ENCODE measurements around the gene GRPEL2.
"Not testable (repeated sequence)": the region's sequence is repeated elsewhere in the genome, so short reads cannot be mapped to it uniquely, and the experiment has no call there.

GRPEL2 gene

DNA sequence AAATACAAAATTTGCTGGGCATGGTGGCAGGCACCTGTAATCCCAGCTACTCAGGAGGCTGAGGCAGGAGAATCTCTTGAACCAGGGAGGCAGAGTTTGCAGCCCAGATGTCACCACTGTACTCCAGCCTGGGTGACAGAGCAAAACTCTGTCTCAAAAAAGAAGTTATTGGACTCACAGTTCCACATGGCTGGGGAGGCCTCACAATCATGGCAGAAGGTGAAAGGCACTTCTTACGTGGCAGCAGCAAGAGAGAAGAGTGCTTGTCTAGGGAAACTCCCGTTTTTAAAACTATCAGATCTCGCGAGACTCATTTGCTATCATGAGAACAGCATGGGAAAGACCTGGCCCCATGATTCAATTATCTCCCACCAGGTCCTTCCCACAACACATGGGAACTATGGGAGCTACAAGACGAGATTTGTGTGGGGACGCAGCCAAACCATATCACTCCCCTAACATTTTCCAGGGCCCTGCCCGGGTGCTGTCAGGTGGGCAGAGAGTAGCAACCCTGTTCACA, 53.5 kb downstream of the GRPEL2 start:
- DNase-seq (ENCODE audit: low spot score) = not testable (repeated sequence)

GRCh38 chr5:149399775-149400174, 54.5 kb downstream of the GRPEL2 start:
- no peak for DNase-seq (ENCODE audit: low spot score)

- DNase-seq (ENCODE audit: low spot score) = no peak
Measured at GRCh38 chr5:149400304-149400703, 55.0 kb downstream of the GRPEL2 start.

- DNase-seq (ENCODE audit: low spot score) = no peak
Measured at GRCh38 chr5:149401051-149401450, 55.8 kb downstream of the GRPEL2 start.

DNA sequence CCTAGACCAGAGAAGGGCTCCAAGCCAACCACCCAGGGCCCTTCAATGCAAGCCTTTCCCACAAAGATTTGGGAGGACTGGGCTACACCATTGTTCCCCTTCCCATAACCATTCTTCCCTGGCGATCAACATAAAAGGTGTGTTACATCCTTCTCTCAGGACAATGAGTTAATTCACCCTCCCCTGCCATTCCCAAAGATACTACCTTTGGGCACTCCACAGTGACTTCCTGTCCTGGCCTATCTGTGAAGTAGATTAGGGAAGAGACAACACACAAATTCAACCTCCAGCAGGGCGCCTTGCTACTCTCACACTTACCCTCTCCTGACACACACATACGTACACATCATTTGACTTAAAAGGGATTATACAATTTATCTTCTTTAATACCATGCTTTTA, 57.0 kb downstream of the GRPEL2 start:
- no peak for DNase-seq (ENCODE audit: low spot score)
